Astrocyte (in vitro differentiated cells and primary cell): ENCODE results near the gene RAB6D. TPM values are rescaled to one million over a fixed set of nuclear protein-coding genes. Genes with fewer than 3 reads are reported as not detected.
"Not testable (repeated sequence)": the region's sequence is repeated elsewhere in the genome, so short reads cannot be mapped to it uniquely, and the experiment has no call there.

Source experiments
- DNase-seq: peaks from one replicate; pipeline ENCODE4 v3.0.0-alpha.2; 2010; ENCODE audit warnings: low read depth
- FAIRE-seq: peaks from 2 replicates; lab custom pipeline; 2011; peaks lifted over from hg19 to GRCh38; lab: Jason Lieb, UNC
- H2AFZ ChIP-seq: 2 replicates; pipeline ENCODE4 v1.6.0; 2012; ENCODE audit warnings: low read depth, low read length, inconsistent platforms
- H3K27ac ChIP-seq: 2 replicates; pipeline ENCODE4 v1.5.1; 2011; ENCODE audit warnings: low read depth, low read length, inconsistent platforms
- H3K27me3 ChIP-seq: 2 replicates; pipeline ENCODE4 v1.6.0; 2011; ENCODE audit warnings: low read length, inconsistent platforms; ENCODE audit not compliant: insufficient read depth
- H3K36me3 ChIP-seq: 2 replicates; pipeline ENCODE4 v1.5.1; 2011; ENCODE audit warnings: low read length, inconsistent platforms; ENCODE audit not compliant: insufficient read depth
- H3K4me1 ChIP-seq: 2 replicates; pipeline ENCODE4 v1.5.1; 2011; ENCODE audit warnings: low read length, inconsistent platforms; ENCODE audit not compliant: insufficient read depth
- H3K4me2 ChIP-seq: 2 replicates; pipeline ENCODE4 v1.6.0; 2012; ENCODE audit warnings: low read length, inconsistent platforms
- H3K4me3 ChIP-seq: 2 replicates; pipeline ENCODE4 v1.5.1; 2011; ENCODE audit warnings: low read depth, mild to moderate bottlenecking, low read length, inconsistent platforms; ENCODE audit not compliant: insufficient read depth
- H3K79me2 ChIP-seq: 2 replicates; pipeline ENCODE4 v1.6.0; 2012; ENCODE audit warnings: mild to moderate bottlenecking, low read length, inconsistent platforms; ENCODE audit not compliant: insufficient read depth
- H3K9ac ChIP-seq: 2 replicates; pipeline ENCODE4 v1.6.0; 2012; ENCODE audit warnings: mild to moderate bottlenecking, low read length, inconsistent platforms
- H3K9me3 ChIP-seq: 2 replicates; pipeline ENCODE4 v1.5.1; 2012; ENCODE audit warnings: low read depth, mild to moderate bottlenecking, low read length, inconsistent platforms; ENCODE audit not compliant: insufficient read depth
- H4K20me1 ChIP-seq: 2 replicates; pipeline ENCODE4 v1.6.0; 2012; ENCODE audit warnings: low read length, inconsistent platforms; ENCODE audit not compliant: insufficient read depth
- H3K27ac Mint-ChIP-seq: one replicate; pipeline ENCODE4 v1.8.0; 2021; ENCODE audit warnings: mild to moderate bottlenecking, mixed read lengths; ENCODE audit not compliant: unreplicated experiment
- H3K27me3 Mint-ChIP-seq: one replicate; pipeline ENCODE4 v1.8.0; 2021; ENCODE audit warnings: low read depth, mixed read lengths; ENCODE audit not compliant: unreplicated experiment
- H3K36me3 Mint-ChIP-seq: one replicate; pipeline ENCODE4 v1.8.0; 2021; ENCODE audit warnings: low read depth, mixed read lengths; ENCODE audit not compliant: unreplicated experiment
- H3K4me1 Mint-ChIP-seq: one replicate; pipeline ENCODE4 v1.8.0; 2021; ENCODE audit warnings: low read depth, mixed read lengths; ENCODE audit not compliant: unreplicated experiment
- H3K4me3 Mint-ChIP-seq: one replicate; pipeline ENCODE4 v1.8.0; 2021; ENCODE audit warnings: mild to moderate bottlenecking, moderate library complexity, mixed read lengths; ENCODE audit not compliant: unreplicated experiment
- H3K9me3 Mint-ChIP-seq: one replicate; pipeline ENCODE4 v1.8.0; 2021; ENCODE audit warnings: mild to moderate bottlenecking, mixed read lengths; ENCODE audit not compliant: unreplicated experiment
- CTCF ChIP-seq: IDR thresholded peaks from 2 replicates; pipeline ENCODE4 v1.5.1; 2011; ENCODE audit warnings: low read depth, mild to moderate bottlenecking, inconsistent platforms, low read length, moderate library complexity; ENCODE audit not compliant: insufficient read depth
- EZH2 ChIP-seq: IDR thresholded peaks from 2 replicates; pipeline ENCODE4 v1.6.1; 2012; ENCODE audit warnings: mild to moderate bottlenecking, low read length, inconsistent platforms; ENCODE audit not compliant: insufficient read depth
- total RNA-seq: library from RNA; stranded (reverse); gene quantifications from 2 replicates; pipeline ENCODE4 v1.2.1, GENCODE V29; 2021

RAB6D gene
- total RNA-seq, 1 donor from 2014 or later: 0.43 TPM

- no peak overlapping the region for H3K27ac ChIP-seq
- no peak overlapping the region for H3K27ac Mint-ChIP-seq
- H3K4me3 ChIP-seq: no peak overlapping the region
- H3K9ac ChIP-seq: no peak overlapping the region
- no peak for FAIRE-seq
- no peak overlapping the region for H3K4me3 Mint-ChIP-seq
- H2AFZ ChIP-seq: no peak overlapping the region
- no peaks in the 10 kb centered on the region for H3K4me1 Mint-ChIP-seq
- no peaks in the 10 kb centered on the region for H3K36me3 ChIP-seq
- peaks cover 7% of the 10 kb centered on the region for H3K27me3 ChIP-seq
- no peaks in the 10 kb centered on the region for H4K20me1 ChIP-seq
- no peak overlapping the region for H3K4me2 ChIP-seq
- no peaks in the 10 kb centered on the region for H3K9me3 ChIP-seq
- no peak for DNase-seq
- H3K27me3 Mint-ChIP-seq: peaks cover 25% of the 10 kb centered on the region
- no peaks in the 10 kb centered on the region for H3K4me1 ChIP-seq
- no peaks in the 10 kb centered on the region for H3K36me3 Mint-ChIP-seq
- TF ChIP-seq CTCF (no peak), EZH2 (no peak)
- no peaks in the 10 kb centered on the region for H3K9me3 Mint-ChIP-seq
- H3K79me2 ChIP-seq: no peaks in the 10 kb centered on the region
Measured at GRCh38 chr2:131366643-131367042, 2.7 kb upstream of the RAB6D start.

- Histone ChIP-seq H3K27me3 (peaks cover 7% of the 10 kb centered on the region), H3K27ac (no peak overlapping the region), H4K20me1 (no peaks in the 10 kb centered on the region), H2AFZ (no peak overlapping the region), H3K36me3 (no peaks in the 10 kb centered on the region), H3K4me3 (no peak overlapping the region), H3K9me3 (no peaks in the 10 kb centered on the region), H3K4me2 (no peak overlapping the region), H3K9ac (no peak overlapping the region), H3K79me2 (no peaks in the 10 kb centered on the region), H3K4me1 (no peaks in the 10 kb centered on the region)
- Mint-ChIP-seq H3K4me3 (no peak overlapping the region), H3K27ac (no peak overlapping the region), H3K4me1 (no peaks in the 10 kb centered on the region), H3K27me3 (peaks cover 27% of the 10 kb centered on the region), H3K36me3 (no peaks in the 10 kb centered on the region), H3K9me3 (no peaks in the 10 kb centered on the region)
- FAIRE-seq (no peak), DNase-seq (no peak)
- no peak for TF ChIP-seq EZH2
- TF ChIP-seq CTCF: no peak
Measured at GRCh38 chr2:131365452-131365851, 1.5 kb upstream of the RAB6D start.

- H3K27me3 Mint-ChIP-seq: peaks cover 30% of the 10 kb centered on the region
- H3K79me2 ChIP-seq, H3K36me3 ChIP-seq, H4K20me1 ChIP-seq, H3K4me1 ChIP-seq, H3K27ac ChIP-seq, H3K9me3 ChIP-seq, H3K36me3 Mint-ChIP-seq, H3K9ac ChIP-seq, H3K27ac Mint-ChIP-seq, H3K4me1 Mint-ChIP-seq, H3K27me3 ChIP-seq, H3K4me3 ChIP-seq, H2AFZ ChIP-seq, H3K9me3 Mint-ChIP-seq, FAIRE-seq, DNase-seq: not testable (repeated sequence)
- H3K4me2 ChIP-seq: peak overlapping the region; percentile 40
- H3K4me3 Mint-ChIP-seq: peak overlapping the region; percentile 72
Measured at GRCh38 chr2:131363213-131363612, 755 bp downstream of the RAB6D start.

GRCh38 chr2:131361773-131362172 lies 2.2 kb downstream of the RAB6D start:
- H3K4me1 Mint-ChIP-seq, H3K27ac Mint-ChIP-seq, H3K27ac ChIP-seq, H4K20me1 ChIP-seq, H3K36me3 ChIP-seq, H2AFZ ChIP-seq, H3K4me3 ChIP-seq, FAIRE-seq, H3K9me3 Mint-ChIP-seq, H3K27me3 ChIP-seq, H3K79me2 ChIP-seq, H3K36me3 Mint-ChIP-seq, H3K4me3 Mint-ChIP-seq, H3K9me3 ChIP-seq, H3K4me2 ChIP-seq, DNase-seq, H3K4me1 ChIP-seq, H3K9ac ChIP-seq: not testable (repeated sequence)
- H3K27me3 Mint-ChIP-seq: peaks cover 35% of the 10 kb centered on the region

GRCh38 chr2:131353167-131353697 lies 10.7 kb downstream of the RAB6D start:
- not testable (repeated sequence) for H3K4me3 ChIP-seq, H3K27me3 ChIP-seq, H3K27ac ChIP-seq, H3K36me3 Mint-ChIP-seq, H3K36me3 ChIP-seq, H3K9me3 Mint-ChIP-seq, H3K9ac ChIP-seq, H3K27ac Mint-ChIP-seq, H3K9me3 ChIP-seq, H2AFZ ChIP-seq, H3K4me2 ChIP-seq, DNase-seq, H3K79me2 ChIP-seq, H3K4me1 Mint-ChIP-seq, H4K20me1 ChIP-seq, FAIRE-seq, H3K4me1 ChIP-seq
- peak overlapping the region; percentile 16 for H3K4me3 Mint-ChIP-seq
- H3K27me3 Mint-ChIP-seq: peaks cover 54% of the 10 kb centered on the region
